ENCODE measurements around the gene NAV2.
"Not testable (repeated sequence)": the region's sequence is repeated elsewhere in the genome, so short reads cannot be mapped to it uniquely, and the experiment has no call there.

The NAV2 gene

GRCh38 chr11:20067665-20068064 is 355.0 kb downstream of the NAV2 start:
- FAIRE-seq, result no peak

GRCh38 chr11:20068691-20069090 is 356.1 kb downstream of the NAV2 start:
- FAIRE-seq, result no peak

GRCh38 chr11:20070459-20070858 is 357.8 kb downstream of the NAV2 start:
- FAIRE-seq, result no peak

DNA sequence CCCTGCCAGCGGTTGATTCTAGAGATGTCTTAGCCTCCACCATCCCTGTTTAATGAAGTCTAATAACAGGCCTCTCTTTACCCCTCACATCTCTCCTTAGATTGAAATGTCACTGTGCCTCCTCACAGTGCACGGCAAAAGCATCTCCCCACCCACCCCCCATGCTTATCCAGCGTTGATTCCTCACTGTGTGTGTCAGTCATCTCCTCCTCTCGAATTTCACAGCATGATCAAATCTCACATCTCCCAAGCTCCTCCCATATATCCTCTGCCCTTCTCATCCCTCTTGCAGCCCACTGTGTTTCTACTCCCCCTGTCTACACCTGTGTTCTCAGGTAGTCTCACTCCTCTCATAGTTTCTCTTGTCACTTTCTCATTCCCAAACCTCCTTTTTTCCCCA is 363.0 kb downstream of the NAV2 start:
- FAIRE-seq, result no peak

GRCh38 chr11:20078846-20079245 is 366.2 kb downstream of the NAV2 start:
- FAIRE-seq, result no peak

- FAIRE-seq, result no peak
Measured at GRCh38 chr11:20080032-20080685, 367.5 kb downstream of the NAV2 start.

- FAIRE-seq, result no peak
Measured at GRCh38 chr11:20081336-20081735, 368.7 kb downstream of the NAV2 start.

DNA sequence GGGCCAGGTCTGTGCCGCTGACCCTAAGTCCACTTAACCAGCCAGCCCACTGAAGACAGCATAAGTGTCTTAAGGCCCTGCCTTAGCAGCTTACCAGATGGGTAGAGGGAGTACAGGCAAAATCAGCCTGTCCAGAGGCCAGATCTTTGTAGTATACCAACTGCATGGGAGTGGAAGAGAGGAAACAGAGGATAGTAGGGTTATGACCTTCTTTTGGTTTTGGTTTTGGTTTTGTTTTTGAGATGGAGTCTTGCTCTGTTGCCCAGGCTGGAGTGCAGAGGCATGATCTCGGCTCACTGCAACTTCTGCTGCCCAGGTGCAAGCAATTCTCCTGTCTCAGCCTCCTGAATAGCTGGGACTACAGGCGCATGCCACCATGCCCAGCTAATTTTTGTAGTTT is 371.2 kb downstream of the NAV2 start:
- FAIRE-seq, result not testable (repeated sequence)

DNA sequence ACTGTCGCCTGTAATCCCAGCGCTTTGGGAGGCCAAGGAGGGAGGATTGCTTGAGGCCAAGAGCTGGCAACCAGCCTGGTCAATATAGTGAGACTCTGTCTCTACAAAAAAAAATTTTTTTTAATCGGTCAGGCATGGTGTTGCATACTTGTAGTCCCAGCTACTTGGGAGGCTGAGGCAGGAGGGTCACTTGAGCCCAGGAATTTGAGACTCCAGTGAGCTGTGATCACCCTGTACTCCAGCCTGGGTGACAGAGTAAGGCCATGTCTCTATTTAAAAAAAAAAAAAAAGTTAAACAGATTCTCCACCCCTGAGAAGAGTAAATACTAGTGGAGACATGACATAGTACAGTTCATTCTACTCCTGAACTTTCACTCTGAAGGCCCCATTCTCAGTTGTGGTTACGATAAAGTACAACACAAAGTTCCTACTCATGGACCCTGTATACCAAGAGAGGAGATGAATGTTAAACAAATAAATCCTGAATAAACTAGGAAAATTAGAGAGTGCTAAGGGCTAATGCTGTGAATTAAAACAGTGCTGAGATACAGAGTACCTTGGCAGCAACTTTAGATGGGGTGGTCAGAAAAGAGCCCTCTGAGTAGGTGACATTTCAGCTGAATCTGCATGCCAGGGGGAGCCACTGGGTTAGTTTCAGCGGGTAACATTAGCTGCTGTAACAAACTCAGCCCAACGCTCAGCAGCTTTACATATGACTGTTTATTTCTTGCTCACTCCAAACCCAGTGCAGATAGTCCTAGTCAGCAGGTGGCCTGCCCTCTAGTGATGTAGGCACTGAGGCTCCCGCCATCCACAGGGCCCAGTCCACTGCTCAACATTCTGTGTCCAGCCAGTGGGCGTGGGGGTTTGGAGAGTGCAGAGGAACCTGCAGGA is 372.5 kb downstream of the NAV2 start:
- FAIRE-seq, result no peak

GRCh38 chr11:20085918-20086317 is 373.3 kb downstream of the NAV2 start:
- no peak for FAIRE-seq

- FAIRE-seq, result no peak
Measured at GRCh38 chr11:20087118-20087521, 374.5 kb downstream of the NAV2 start.

- no peak for FAIRE-seq
Measured at GRCh38 chr11:20088397-20089225, 376.0 kb downstream of the NAV2 start.

DNA sequence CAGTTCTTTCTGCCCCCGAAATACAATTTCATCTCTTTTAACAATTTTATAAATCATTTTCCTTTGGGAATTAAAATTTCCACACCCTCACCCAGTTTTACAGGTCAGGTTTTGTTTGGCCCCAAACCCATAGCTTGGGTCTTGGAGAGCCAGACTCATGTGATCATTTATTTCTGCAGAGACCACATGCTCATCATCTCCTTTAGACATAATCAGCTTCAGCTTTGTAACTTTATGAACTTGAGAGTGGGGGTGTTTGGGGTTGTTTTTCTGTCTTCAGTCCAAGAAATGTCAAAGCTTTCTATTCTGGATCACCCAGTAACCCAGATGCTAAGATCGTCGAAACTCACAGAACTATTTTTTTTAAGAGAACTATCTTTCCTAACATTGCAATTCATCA is 376.7 kb downstream of the NAV2 start:
- FAIRE-seq, result no peak

DNA sequence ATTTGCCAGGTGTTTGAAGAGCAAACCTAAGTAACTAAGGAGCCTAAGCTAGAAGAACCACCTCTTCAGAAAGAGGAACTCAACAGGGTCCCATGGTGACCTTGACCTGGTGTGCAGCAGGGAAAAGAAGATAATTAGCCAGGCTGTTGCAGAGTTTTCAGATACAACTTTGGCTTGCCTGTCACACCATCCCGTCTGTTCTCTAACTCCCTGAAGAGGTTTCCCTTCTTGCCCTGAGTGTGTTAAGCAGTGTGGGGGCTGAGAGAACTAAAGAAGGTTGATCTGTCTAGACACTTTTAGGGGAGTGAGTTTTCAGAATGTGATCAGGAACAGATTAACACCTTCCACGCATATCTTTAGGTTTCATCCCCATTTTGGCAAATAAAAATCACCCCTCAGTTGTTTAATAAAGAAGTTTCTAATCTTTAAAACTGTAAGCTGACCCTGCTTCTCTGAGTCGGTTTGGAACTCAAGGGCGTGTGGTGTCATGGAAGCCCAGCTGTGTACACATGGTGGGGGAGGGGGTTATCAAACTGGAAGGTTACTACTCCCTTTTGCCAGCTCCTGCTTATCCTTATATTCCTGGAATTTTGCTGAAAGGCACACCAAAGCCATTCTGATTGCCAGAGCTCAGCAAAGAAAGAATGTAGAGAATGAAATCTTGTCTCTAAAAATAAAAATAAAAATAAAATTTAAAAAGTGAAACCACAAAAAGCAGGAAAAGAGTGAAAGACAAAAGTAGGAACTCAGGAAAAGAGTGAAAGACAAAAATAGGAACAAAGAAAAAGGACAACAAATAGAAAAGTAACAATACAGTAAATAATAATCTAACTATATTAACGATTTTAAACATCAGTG is 377.4 kb downstream of the NAV2 start:
- FAIRE-seq, result no peak

- FAIRE-seq, result no peak
Measured at GRCh38 chr11:20090654-20091374, 378.2 kb downstream of the NAV2 start.

DNA sequence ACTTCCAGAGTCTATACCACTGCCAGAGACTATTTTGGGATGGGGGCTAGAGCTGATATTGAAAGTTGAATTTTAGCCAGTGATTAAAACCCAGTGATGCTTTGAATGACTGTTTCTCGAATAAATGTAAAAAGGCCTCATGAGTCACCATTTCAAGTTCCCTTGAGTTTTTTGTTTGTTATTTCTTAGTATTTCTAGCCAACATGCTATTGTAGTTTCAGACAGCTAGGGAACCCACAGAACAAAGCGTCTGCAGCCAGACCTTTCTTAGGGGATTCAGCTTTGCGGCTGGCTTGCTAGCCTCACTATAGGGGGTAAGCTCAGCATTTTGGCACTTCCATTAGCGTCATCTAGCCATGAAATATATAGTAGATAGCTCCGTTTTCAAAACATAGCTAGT is 381.1 kb downstream of the NAV2 start:
- no peak for FAIRE-seq

DNA sequence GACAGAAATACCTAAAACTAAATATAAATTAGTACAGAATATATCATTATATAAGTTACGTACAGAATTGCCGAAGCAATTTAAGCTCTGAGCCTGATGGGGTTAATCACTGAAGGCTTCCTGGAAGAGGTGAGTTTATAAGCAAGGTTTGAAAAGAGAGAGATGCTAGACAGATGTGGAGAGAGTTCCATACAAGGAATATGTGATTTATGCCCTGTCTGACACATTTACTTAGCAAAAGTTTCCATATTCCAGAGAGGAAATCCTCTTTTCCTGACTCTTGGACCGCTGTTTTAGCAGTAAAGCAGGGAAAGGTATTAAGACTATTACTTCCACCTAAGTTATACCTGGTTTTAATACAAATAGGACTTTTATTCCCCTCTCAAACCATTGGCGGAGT is 382.6 kb downstream of the NAV2 start:
- FAIRE-seq, result no peak

- no peak for FAIRE-seq
Measured at GRCh38 chr11:20097319-20098221, 384.9 kb downstream of the NAV2 start.

GRCh38 chr11:20099527-20099926 is 386.9 kb downstream of the NAV2 start:
- no peak for FAIRE-seq

- FAIRE-seq, result no peak
Measured at GRCh38 chr11:20102397-20102796, 389.8 kb downstream of the NAV2 start.

DNA sequence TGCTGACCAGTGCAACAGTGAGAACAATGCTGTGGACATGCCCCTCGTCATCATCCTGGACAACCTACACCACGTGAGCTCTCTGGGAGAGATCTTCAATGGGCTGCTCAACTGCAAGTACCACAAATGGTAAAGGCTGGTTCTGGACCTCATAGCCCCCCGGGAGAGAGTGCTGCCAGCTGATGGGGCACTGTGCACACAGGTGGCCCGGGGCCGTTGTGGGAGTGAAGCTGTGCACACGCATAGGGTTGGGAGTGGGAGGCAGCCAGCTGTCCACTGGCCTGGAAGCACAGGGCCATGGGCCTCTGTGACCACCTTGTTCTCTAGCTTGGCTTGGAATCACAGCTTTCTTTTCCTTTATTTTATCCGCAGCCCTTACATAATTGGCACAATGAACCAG is 390.6 kb downstream of the NAV2 start:
- FAIRE-seq, result no peak
